MM.1S (cell line): ENCODE data around the gene CHRNB1.
"Not testable (repeated sequence)": the region's sequence is repeated elsewhere in the genome, so short reads cannot be mapped to it uniquely, and the experiment has no call there.

Experiments used
- DNase-seq: peaks from one replicate; pipeline ENCODE4 v3.0.0-alpha.2; 2015
- H2AFZ ChIP-seq: fragments of 300-600 bp; sonication (generic); 2 replicates; pipeline ENCODE4 v1.6.0; 2016; ENCODE audit warnings: antibody characterized with exemption, low read length
- H3F3A ChIP-seq: fragments of 300-600 bp; sonication (generic); 2 replicates; pipeline ENCODE4 v1.6.1; 2016; ENCODE audit warnings: mild to moderate bottlenecking, antibody characterized with exemption, low read length, moderate library complexity, mixed read lengths; ENCODE audit not compliant: insufficient read depth
- H3K27ac ChIP-seq: fragments of 300-600 bp; sonication (generic); 2 replicates; pipeline ENCODE4 v1.5.1; 2016; ENCODE audit warnings: mild to moderate bottlenecking, low read length
- H3K27me3 ChIP-seq: fragments of 300-600 bp; sonication (generic); replicated peaks from 2 replicates; pipeline ENCODE4 v1.6.0; 2016; ENCODE audit warnings: low read length; ENCODE audit not compliant: insufficient read depth
- H3K36me3 ChIP-seq: fragments of 300-600 bp; sonication (generic); replicated peaks from 2 replicates; pipeline ENCODE4 v1.6.1; 2016; ENCODE audit warnings: mild to moderate bottlenecking, low read length, mixed read lengths; ENCODE audit not compliant: insufficient read depth
- H3K4me1 ChIP-seq: fragments of 300-600 bp; sonication (generic); 2 replicates; pipeline ENCODE4 v1.6.1; 2016; ENCODE audit warnings: low read length, mixed read lengths
- H3K4me2 ChIP-seq: fragments of 300-600 bp; sonication (generic); 2 replicates; pipeline ENCODE4 v1.6.0; 2016; ENCODE audit warnings: low read depth, low read length
- H3K4me3 ChIP-seq: fragments of 300-600 bp; sonication (generic); 2 replicates; pipeline ENCODE4 v1.5.1; 2016; ENCODE audit warnings: low read length, mixed read lengths
- H3K79me2 ChIP-seq: fragments of 300-600 bp; sonication (generic); 2 replicates; pipeline ENCODE4 v1.6.1; 2016; ENCODE audit warnings: mixed run types, low read length, mixed read lengths
- H3K9ac ChIP-seq: fragments of 300-600 bp; sonication (generic); 2 replicates; pipeline ENCODE4 v1.6.1; 2016; ENCODE audit warnings: low read length, mixed read lengths
- H3K9me2 ChIP-seq: fragments of 300-600 bp; sonication (generic); replicated peaks from 2 replicates; pipeline ENCODE4 v1.6.1; 2016; ENCODE audit warnings: mild to moderate bottlenecking, low read length, mixed read lengths; ENCODE audit not compliant: insufficient read depth
- H3K9me3 ChIP-seq: fragments of 300-600 bp; sonication (generic); replicated peaks from 2 replicates; pipeline ENCODE4 v1.6.1; 2016; ENCODE audit warnings: mild to moderate bottlenecking, low read length, mixed read lengths; ENCODE audit not compliant: insufficient read depth
- H4K20me1 ChIP-seq: fragments of 300-600 bp; sonication (generic); 2 replicates; pipeline ENCODE4 v1.6.1; 2016; ENCODE audit warnings: mild to moderate bottlenecking, low read length, moderate library complexity, mixed read lengths; ENCODE audit not compliant: insufficient read depth
- CTCF ChIP-seq: fragments of 300-600 bp; sonication (generic); IDR thresholded peaks from 2 replicates; pipeline ENCODE4 v1.5.1; 2016; ENCODE audit warnings: antibody characterized with exemption, low read length, mixed read lengths
- EZH2 ChIP-seq: fragments of 300-600 bp; sonication (generic); optimal IDR thresholded peaks from 2 replicates; pipeline ENCODE3; 2017; ENCODE audit warnings: low read depth, mild to moderate bottlenecking, antibody characterized with exemption, low read length, mixed read lengths
- EZH2phosphoT487 ChIP-seq: fragments of 300-600 bp; sonication (generic); IDR thresholded peaks from 2 replicates; pipeline ENCODE4 v1.6.1; 2018; ENCODE audit warnings: antibody characterized with exemption, low read length

The CHRNB1 gene

GRCh38 chr17:7479213-7480088, 34.6 kb downstream of the CHRNB1 start, which contains the start of gene ZBTB4:
ZBTB4 (minus strand) TSS chr17:7479631; CDS start chr17:7466801, 12,830 bp downstream.
- Histone ChIP-seq H3K36me3 (no peaks in the 10 kb centered on the region), H3K9ac (peak within 1 kb of the TSS; percentile 55; the same call in 1 of the 2 replicates), H4K20me1 (no peaks in the 10 kb centered on the region), H3K4me2 (peak within 1 kb of the TSS; percentile 96), H3K4me1 (no peaks in the 10 kb centered on the region), H3K79me2 (peaks cover 7% of the 10 kb centered on the region; the same call in 1 of the 2 replicates), H3K27ac (no peak within 1 kb of the TSS), H3F3A (0 out of 2 replicates have a peak, but pooled peaks cover 5% of the 10 kb centered on the region), H3K9me2 (no peaks in the 10 kb centered on the region), H3K27me3 (no peaks in the 10 kb centered on the region), H3K9me3 (no peaks in the 10 kb centered on the region), H2AFZ (peak within 1 kb of the TSS; percentile 85), H3K4me3 (peak within 1 kb of the TSS; percentile 68)
- peak; percentile 42 for DNase-seq
- TF ChIP-seq CTCF (no peak), EZH2phosphoT487 (no peak), EZH2 (no peak)

GRCh38 chr17:7480089-7480384, 35.2 kb downstream of the CHRNB1 start:
- H3K27me3 ChIP-seq = no peaks in the 10 kb centered on the region
- no peaks in the 10 kb centered on the region for H3K9me3 ChIP-seq
- DNase-seq = no peak
- H3K27ac ChIP-seq = no peak overlapping the region
- H4K20me1 ChIP-seq = no peaks in the 10 kb centered on the region
- no peaks in the 10 kb centered on the region for H3K36me3 ChIP-seq
- peak overlapping the region; percentile 55; the same call in 1 of the 2 replicates for H3K9ac ChIP-seq
- no peaks in the 10 kb centered on the region for H3K4me1 ChIP-seq
- H3K9me2 ChIP-seq = no peaks in the 10 kb centered on the region
- peak overlapping the region; percentile 96 for H3K4me2 ChIP-seq
- TF ChIP-seq EZH2 (no peak), EZH2phosphoT487 (no peak), CTCF (no peak)
- peaks cover 8% of the 10 kb centered on the region; the same call in 1 of the 2 replicates for H3F3A ChIP-seq
- H3K4me3 ChIP-seq = peak overlapping the region; percentile 68
- peak overlapping the region; percentile 85 for H2AFZ ChIP-seq
- peaks cover 11% of the 10 kb centered on the region for H3K79me2 ChIP-seq

- H3K9me2 ChIP-seq, H4K20me1 ChIP-seq, H3K4me1 ChIP-seq, H3K9ac ChIP-seq, DNase-seq, H2AFZ ChIP-seq, H3K36me3 ChIP-seq, H3K27ac ChIP-seq, H3K27me3 ChIP-seq, H3K4me3 ChIP-seq, H3K9me3 ChIP-seq: not testable (repeated sequence)
- Histone ChIP-seq H3F3A (peaks cover 15% of the 10 kb centered on the region; the same call in 1 of the 2 replicates), H3K4me2 (peak within 1 kb of the TSS; percentile 96; the same call in 1 of the 2 replicates), H3K79me2 (peaks cover 22% of the 10 kb centered on the region)
These were observed 36.4 kb downstream of the CHRNB1 start, which contains the start of gene SLC35G6 for GRCh38 chr17:7481275-7481674. SLC35G6 (plus strand) TSS chr17:7481446; CDS start chr17:7481517, 71 bp downstream.

GRCh38 chr17:7481842-7482741, 37.2 kb downstream of the CHRNB1 start:
- H3K9me3 ChIP-seq, H3K4me1 ChIP-seq, H3K27me3 ChIP-seq, H3K4me3 ChIP-seq, H4K20me1 ChIP-seq, DNase-seq, H3K36me3 ChIP-seq, H3K9me2 ChIP-seq, H3K27ac ChIP-seq, H3K9ac ChIP-seq, H3K4me2 ChIP-seq, H2AFZ ChIP-seq: not testable (repeated sequence)
- H3F3A ChIP-seq = peaks cover 16% of the 10 kb centered on the region; the same call in 1 of the 2 replicates
- peaks cover 30% of the 10 kb centered on the region for H3K79me2 ChIP-seq

GRCh38 chr17:7482742-7483088, 37.9 kb downstream of the CHRNB1 start:
- not testable (repeated sequence) for H4K20me1 ChIP-seq, DNase-seq, H3K27me3 ChIP-seq, H3K9me3 ChIP-seq, H3K9me2 ChIP-seq, H2AFZ ChIP-seq, H3K36me3 ChIP-seq
- H3K4me2 ChIP-seq = peak overlapping the region; percentile 60
- H3K4me3 ChIP-seq = peak overlapping the region; percentile 84; the same call in 1 of the 2 replicates
- H3K4me1 ChIP-seq = peaks cover 13% of the 10 kb centered on the region
- H3K79me2 ChIP-seq = peaks cover 36% of the 10 kb centered on the region
- peak overlapping the region; percentile 90; the same call in 1 of the 2 replicates for H3K27ac ChIP-seq
- peaks cover 16% of the 10 kb centered on the region; the same call in 1 of the 2 replicates for H3F3A ChIP-seq
- peak overlapping the region; percentile 95; the same call in 1 of the 2 replicates for H3K9ac ChIP-seq
